HG03558 (cell line): Measurements from ENCODE around the gene TRAPPC2.
"Not testable (repeated sequence)": the region's sequence is repeated elsewhere in the genome, so short reads cannot be mapped to it uniquely, and the experiment has no call there.

Experiments
- ATAC-seq: cut with Tn5 transposase; IDR thresholded peaks from one replicate; pipeline ENCODE4 v1.9.1; 2021; ENCODE audit warnings: moderate number of reproducible peaks; ENCODE audit not compliant: unreplicated experiment; ENCODE audit errors: extremely low read depth

Gene TRAPPC2

GRCh38 chrX:13750204-13750603 is 15.8 kb upstream of the TRAPPC2 start:
- no peak for ATAC-seq

DNA sequence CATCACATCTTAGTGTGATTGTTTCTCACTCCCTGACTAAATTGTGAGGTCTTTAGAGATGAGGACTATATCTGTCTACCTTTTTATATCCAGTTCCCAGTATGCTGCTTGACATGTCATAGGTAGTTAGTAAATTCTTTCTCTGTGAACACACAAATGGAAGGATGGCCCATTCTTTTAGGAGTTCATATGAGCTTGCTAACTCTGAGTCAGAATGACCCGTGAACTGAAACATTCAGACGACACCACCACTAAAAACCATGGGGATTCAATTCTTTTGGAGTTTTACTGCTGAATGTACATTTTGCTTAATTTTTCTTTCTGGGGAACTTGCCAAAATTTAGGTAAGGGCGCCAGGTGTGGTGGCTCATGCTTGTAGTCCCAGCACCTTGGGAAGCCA is 14.1 kb upstream of the TRAPPC2 start:
- ATAC-seq, result no peak

DNA sequence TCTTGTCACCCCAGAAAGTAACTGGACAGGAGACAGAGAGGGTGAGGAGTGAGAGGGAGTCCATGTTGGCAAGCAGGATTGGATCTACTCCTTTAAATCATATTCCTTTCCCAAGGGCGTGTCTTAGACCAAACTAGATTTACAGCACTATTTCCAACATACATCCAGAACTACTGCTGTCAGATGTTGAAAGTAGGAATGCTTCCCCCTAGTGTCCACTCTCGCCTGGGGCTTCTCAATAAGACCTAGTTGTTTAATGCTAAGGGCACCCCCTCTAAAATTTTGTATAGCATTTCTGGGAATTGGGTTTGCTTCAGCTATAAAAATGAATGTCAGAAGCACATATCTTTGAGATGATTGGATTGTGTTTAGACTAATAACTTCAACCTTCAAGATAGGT is 13.4 kb upstream of the TRAPPC2 start:
- ATAC-seq, result no peak

DNA sequence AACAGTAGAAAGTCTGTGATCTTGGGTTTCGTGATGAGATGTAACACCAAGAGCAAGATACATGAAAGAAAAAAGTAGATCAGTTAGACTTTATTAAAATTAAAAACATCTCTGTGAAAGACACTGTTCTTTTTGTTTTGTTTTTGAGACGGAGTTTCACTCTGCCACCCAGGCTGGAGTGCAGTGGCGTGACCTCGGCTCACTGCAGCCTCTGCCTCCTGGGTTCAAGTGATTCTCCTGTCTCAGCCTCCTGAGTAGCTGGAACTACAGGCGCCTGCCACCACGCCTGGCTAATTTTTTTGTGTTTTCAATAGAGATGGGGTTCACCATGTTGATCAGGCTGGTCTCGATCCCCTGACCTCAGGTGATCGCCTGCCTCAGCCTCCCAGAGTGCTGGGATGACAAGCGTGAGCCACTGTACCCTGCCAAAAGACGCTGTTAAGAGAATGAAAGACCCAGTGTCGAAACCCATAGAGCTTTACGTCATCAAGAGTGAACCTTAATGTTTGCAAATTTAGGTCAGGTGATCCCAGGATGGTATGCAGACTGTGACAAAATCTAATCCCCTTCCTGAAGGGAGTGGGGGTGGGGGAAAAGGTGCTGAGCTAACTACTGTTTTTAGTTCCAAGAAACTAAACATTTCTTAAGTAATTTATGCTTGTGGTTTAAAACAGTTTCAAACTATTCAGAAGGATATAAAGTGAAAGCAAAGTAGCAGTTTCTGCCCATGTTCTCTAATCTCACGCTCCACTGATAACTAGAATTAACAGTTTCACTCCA is 8.2 kb upstream of the TRAPPC2 start:
- peak; percentile 76 for ATAC-seq

DNA sequence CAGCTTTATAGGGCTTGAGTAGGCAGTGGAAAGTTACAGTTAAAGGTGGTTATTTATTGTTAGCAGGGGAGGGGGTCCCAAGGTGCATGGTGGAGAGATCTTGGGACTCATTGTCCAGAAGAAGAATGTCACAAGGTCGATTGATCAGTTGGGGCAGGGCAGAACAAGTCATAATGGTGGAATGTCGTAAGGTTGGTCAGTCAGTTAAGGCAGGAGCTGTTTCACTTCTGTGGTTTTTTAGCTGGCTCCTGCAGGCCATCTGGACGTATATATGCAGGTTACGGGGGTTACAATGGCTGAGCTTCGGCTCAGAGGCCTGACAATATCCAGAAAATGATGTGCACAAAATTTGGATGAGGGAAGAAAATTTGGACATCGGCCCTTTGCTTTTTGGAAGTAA is 7.3 kb upstream of the TRAPPC2 start:
- ATAC-seq, result no peak

DNA sequence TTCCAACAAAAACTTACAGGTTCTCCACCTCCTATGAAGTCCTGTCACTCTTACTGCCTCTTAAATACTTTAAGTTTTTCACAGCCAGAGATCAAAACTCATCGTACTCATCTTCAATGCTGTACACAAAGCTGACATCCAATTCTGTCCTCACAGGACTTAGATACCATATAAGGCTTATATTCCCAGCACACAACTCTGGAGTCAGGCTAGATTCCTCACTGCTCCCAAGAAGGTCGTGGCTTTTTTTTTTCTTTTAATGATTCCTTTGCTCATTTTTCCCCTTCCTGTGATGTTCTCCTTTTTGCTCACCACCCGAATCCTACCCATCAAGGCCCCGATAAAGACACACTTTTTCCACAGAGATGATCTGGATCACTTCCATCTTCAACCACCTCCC is 914 bp downstream of the TRAPPC2 start:
- ATAC-seq, result no peak

DNA sequence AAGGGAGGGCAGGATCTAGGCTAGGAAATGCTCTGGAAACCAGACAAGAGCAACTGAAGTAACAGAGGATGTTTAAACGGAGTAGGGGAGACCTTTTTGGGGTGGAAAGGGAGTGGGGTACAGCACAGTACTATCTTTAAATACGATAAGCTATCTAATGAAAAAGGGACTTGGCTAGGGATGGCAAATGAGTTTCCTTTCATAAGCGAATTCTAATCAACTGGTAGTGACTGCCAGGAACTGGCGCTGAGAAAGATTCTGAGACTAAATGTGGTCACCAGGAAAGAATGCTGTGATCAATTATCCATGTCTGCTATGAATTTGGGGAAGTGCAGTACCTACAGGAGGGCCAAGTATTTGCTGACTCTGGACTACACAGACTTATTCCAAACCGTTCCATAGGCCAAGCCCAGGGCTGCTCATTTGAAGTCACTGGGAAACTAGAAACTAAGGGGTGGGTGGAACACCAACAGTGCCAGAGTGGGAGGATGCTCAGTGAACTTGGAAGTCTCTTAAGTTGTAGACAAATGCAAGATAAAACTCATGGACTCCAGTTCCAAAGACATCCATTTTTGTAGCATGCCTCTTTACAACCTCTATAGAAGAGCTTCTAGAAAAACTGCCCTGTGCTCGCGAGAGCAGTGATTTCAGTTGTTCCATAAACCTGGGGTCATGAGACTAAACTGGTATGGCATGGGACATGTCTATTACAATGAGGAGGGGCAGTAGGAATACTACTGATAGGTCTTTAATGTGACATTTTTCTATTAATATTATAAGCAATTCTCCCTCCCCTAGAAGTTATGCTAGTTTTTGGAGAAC is 2.0 kb downstream of the TRAPPC2 start:
- ATAC-seq, result no peak

DNA sequence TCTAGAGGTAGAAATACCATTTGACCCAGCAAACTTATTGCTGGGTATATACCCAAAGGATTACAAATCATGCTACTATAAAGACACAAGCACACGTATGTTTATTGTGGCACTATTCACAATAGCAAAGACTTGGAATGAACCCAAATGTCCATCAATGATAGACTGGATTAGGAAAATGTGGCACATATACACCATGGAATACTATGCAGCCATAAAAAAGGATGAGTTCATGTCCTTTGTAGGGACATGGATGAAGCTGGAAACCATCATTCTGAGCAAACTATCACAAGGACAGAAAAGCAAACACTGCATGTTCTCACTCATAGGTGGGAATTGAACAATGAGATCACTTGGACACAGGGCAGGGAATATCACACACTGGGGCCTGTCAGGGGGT is 3.9 kb downstream of the TRAPPC2 start:
- ATAC-seq, result not testable (repeated sequence)

DNA sequence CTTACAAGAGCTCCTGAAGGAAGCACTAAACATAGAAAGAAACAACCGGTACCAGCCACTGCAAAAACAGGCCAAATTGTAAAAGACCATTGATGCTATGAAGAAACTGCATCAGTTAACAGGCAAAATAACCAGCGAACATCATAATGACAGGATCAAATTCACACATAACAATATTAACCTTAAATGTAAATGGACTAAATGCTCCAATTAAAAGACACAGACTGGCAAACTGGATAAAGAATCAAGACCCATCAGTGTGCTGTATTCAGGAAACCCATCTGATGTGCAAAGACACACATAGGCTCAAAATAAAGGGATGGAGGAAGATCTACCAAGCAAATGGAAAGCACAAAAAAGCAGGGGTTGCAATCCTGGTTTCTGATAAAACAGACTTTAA is 7.8 kb downstream of the TRAPPC2 start:
- not testable (repeated sequence) for ATAC-seq

- ATAC-seq, result not testable (repeated sequence)
Measured at GRCh38 chrX:13724878-13725277, 9.5 kb downstream of the TRAPPC2 start.

DNA sequence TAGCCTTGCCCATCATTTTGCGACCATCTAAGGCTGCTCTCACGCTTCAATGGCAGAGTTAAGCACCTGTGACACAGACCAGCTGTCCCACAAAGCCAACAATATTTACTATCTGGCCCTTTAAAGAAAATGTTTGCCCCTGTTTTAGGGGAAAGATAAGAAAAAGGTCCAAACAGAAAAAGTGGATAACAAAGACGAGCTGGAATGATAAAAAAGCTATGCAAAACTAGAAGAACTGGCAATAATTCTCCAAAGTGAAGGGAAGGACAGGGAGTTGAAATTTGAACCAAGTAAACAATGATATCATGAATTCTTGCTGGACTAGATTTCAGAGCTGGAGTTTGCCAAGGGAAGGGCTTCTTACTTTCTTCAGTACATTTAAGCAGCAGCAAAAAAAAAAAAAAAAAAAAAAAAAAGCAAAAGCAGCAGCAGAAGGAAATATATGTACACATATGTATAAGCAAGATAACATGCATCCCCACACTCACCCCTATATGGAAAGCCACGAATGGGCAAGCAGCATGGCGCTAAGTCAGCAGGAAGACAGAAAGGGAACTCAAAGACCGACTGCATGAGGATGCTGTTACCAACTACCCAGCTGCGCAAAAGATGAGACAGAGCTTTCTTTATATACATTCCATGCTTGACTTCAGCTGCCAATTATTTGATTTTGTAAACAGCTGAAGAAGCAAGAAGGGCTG is 12.5 kb downstream of the TRAPPC2 start:
- no peak for ATAC-seq

GRCh38 chrX:13721371-13721770 is 13.0 kb downstream of the TRAPPC2 start:
- ATAC-seq, result no peak

- ATAC-seq, result no peak
Measured at GRCh38 chrX:13719192-13719856, 15.1 kb downstream of the TRAPPC2 start.

GRCh38 chrX:13717700-13718472 is 16.5 kb downstream of the TRAPPC2 start:
- ATAC-seq, result no peak

DNA sequence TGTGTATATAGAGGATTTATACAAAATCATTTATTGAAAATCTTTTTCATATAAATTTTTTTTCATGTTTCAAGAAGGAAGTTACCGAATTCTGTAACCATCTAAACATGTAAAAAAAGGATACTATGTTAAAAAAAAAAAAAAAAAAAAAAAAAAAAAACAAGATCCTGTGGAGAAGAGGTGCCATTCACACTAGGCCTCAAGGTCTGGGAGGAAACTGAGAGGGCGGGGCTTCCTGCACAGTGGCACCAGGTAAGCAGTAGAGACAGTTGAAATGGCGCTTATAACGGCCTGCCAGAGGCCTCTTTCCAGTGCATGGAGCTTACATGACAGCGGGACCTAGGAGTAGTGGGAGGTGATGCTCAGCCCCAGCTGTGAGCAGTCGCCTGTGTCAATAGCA is 17.5 kb downstream of the TRAPPC2 start:
- no peak for ATAC-seq

DNA sequence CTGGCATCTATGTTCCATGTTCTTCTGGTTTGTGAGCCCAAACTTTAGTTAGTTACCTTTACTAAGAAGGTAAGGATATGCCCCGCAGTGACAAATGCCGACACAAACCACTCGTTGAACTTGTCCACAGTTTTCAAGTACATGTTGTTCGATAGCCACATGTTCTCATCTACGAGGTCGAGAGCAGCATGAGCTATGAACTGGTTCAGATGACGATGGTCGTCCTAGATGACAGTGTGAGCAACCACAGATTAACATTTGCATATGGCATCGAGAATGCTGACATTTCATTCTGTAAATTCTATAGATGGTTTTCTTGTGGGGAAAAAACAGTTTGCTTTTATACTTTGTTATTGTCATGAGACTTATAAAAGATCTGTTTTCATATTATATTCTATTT is 18.0 kb downstream of the TRAPPC2 start:
- no peak for ATAC-seq

- ATAC-seq, result no peak
Measured at GRCh38 chrX:13711141-13711540, 23.3 kb downstream of the TRAPPC2 start.

GRCh38 chrX:13703589-13703988 is 30.8 kb downstream of the TRAPPC2 start:
- ATAC-seq, result no peak

- no peak for ATAC-seq
Measured at GRCh38 chrX:13703135-13703534, 31.3 kb downstream of the TRAPPC2 start.
